Activated T-helper 17 cell treated with anti-CD3 and anti-CD28 coated beads, Interleukin-2, amount 50 U/mL, for 72 hours (primary cell): ENCODE measurements around the gene MRPL50. TPM values are rescaled to one million over a fixed set of nuclear protein-coding genes. Genes with fewer than 3 reads are reported as not detected.

ENCODE experiments used
- ATAC-seq: fragments of 150-1000 bp; cut with Tn5 transposase; replicated peaks from 2 replicates; pipeline ENCODE4 v1.10.0; 2021; ENCODE audit warnings: mild to moderate bottlenecking, moderate library complexity
- H3K27ac Mint-ChIP-seq: one replicate; pipeline ENCODE4 v1.8.0; 2022; ENCODE audit warnings: mixed read lengths
- H3K27me3 Mint-ChIP-seq: one replicate; pipeline ENCODE4 v1.8.0; 2022; ENCODE audit warnings: mixed read lengths
- H3K36me3 Mint-ChIP-seq: one replicate; pipeline ENCODE4 v1.8.0; 2022; ENCODE audit warnings: low read depth, mild to moderate bottlenecking, mixed read lengths
- H3K4me1 Mint-ChIP-seq: one replicate; pipeline ENCODE4 v1.8.0; 2022; ENCODE audit warnings: mixed read lengths
- H3K4me3 Mint-ChIP-seq: one replicate; pipeline ENCODE4 v1.8.0; 2022; ENCODE audit warnings: mild to moderate bottlenecking, mixed read lengths
- H3K9me3 Mint-ChIP-seq: one replicate; pipeline ENCODE4 v1.8.0; 2022; ENCODE audit warnings: mixed read lengths
- total RNA-seq, 2 donors: library from RNA; stranded (reverse); gene quantifications; one replicate each; pipeline ENCODE4 v1.2.3, GENCODE V29; 2022

MRPL50 gene
- total RNA-seq, 2 donors from 2014 or later, result 11.6 to 13.8 TPM

GRCh38 chr9:101375546-101375945, 22.9 kb downstream of the MRPL50 start:
- peaks cover 3% of the 10 kb centered on the region for H3K9me3 Mint-ChIP-seq
- no peak for ATAC-seq
- H3K27ac Mint-ChIP-seq, result no peak overlapping the region
- H3K4me1 Mint-ChIP-seq, result no peaks in the 10 kb centered on the region
- peaks cover 23% of the 10 kb centered on the region for H3K27me3 Mint-ChIP-seq
- no peak overlapping the region for H3K4me3 Mint-ChIP-seq
- H3K36me3 Mint-ChIP-seq, result no peaks in the 10 kb centered on the region

- Mint-ChIP-seq H3K36me3 (no peaks in the 10 kb centered on the region), H3K4me1 (no peaks in the 10 kb centered on the region), H3K9me3 (peaks cover 3% of the 10 kb centered on the region), H3K4me3 (no peak overlapping the region), H3K27ac (no peak overlapping the region), H3K27me3 (peaks cover 20% of the 10 kb centered on the region)
- ATAC-seq, result no peak
These were observed 25.9 kb downstream of the MRPL50 start for GRCh38 chr9:101372327-101373118.

GRCh38 chr9:101371813-101372212, 26.6 kb downstream of the MRPL50 start:
- no peaks in the 10 kb centered on the region for H3K36me3 Mint-ChIP-seq
- H3K27me3 Mint-ChIP-seq, result peaks cover 18% of the 10 kb centered on the region
- no peak overlapping the region for H3K27ac Mint-ChIP-seq
- no peak for ATAC-seq
- no peak overlapping the region for H3K4me3 Mint-ChIP-seq
- peaks cover 3% of the 10 kb centered on the region for H3K9me3 Mint-ChIP-seq
- H3K4me1 Mint-ChIP-seq, result no peaks in the 10 kb centered on the region

GRCh38 chr9:101369884-101370531, 28.4 kb downstream of the MRPL50 start:
- Mint-ChIP-seq H3K36me3 (no peaks in the 10 kb centered on the region), H3K27me3 (peaks cover 8% of the 10 kb centered on the region), H3K9me3 (no peaks in the 10 kb centered on the region)

GRCh38 chr9:101369286-101369685, 29.1 kb downstream of the MRPL50 start:
- Mint-ChIP-seq H3K36me3 (no peaks in the 10 kb centered on the region), H3K4me3 (no peak overlapping the region), H3K27ac (no peak overlapping the region), H3K4me1 (no peaks in the 10 kb centered on the region), H3K9me3 (no peaks in the 10 kb centered on the region), H3K27me3 (peaks cover 8% of the 10 kb centered on the region)
- no peak for ATAC-seq

More at GRCh38 chr9:101369884-101370531, 28.4 kb downstream of the MRPL50 start:
- H3K27ac Mint-ChIP-seq, result no peak overlapping the region
- no peaks in the 10 kb centered on the region for H3K4me1 Mint-ChIP-seq
- no peak for ATAC-seq
- no peak overlapping the region for H3K4me3 Mint-ChIP-seq

- Mint-ChIP-seq H3K9me3 (no peaks in the 10 kb centered on the region), H3K4me1 (no peaks in the 10 kb centered on the region), H3K36me3 (no peaks in the 10 kb centered on the region), H3K27ac (no peak overlapping the region), H3K4me3 (no peak overlapping the region), H3K27me3 (peaks cover 8% of the 10 kb centered on the region)
- ATAC-seq, result no peak
These were observed 31.1 kb downstream of the MRPL50 start for GRCh38 chr9:101367323-101367722.

GRCh38 chr9:101366038-101366756, 32.2 kb downstream of the MRPL50 start:
- Mint-ChIP-seq H3K27me3 (peaks cover 8% of the 10 kb centered on the region), H3K4me3 (no peak overlapping the region), H3K4me1 (no peaks in the 10 kb centered on the region), H3K9me3 (no peaks in the 10 kb centered on the region), H3K27ac (no peak overlapping the region), H3K36me3 (no peaks in the 10 kb centered on the region)
- no peak for ATAC-seq

- Mint-ChIP-seq H3K4me3 (no peak overlapping the region), H3K27me3 (peaks cover 5% of the 10 kb centered on the region)
- ATAC-seq, result no peak
These were observed 33.2 kb downstream of the MRPL50 start for GRCh38 chr9:101365181-101365580.

GRCh38 chr9:101362450-101362849, 36.0 kb downstream of the MRPL50 start:
- no peaks in the 10 kb centered on the region for H3K4me1 Mint-ChIP-seq
- no peaks in the 10 kb centered on the region for H3K36me3 Mint-ChIP-seq
- H3K4me3 Mint-ChIP-seq, result no peak overlapping the region
- H3K27ac Mint-ChIP-seq, result no peak overlapping the region
- no peaks in the 10 kb centered on the region for H3K9me3 Mint-ChIP-seq
- H3K27me3 Mint-ChIP-seq, result peaks cover 3% of the 10 kb centered on the region
- no peak for ATAC-seq

More at GRCh38 chr9:101365181-101365580, 33.2 kb downstream of the MRPL50 start:
- H3K9me3 Mint-ChIP-seq, result no peaks in the 10 kb centered on the region
- no peak overlapping the region for H3K27ac Mint-ChIP-seq
- no peaks in the 10 kb centered on the region for H3K4me1 Mint-ChIP-seq
- no peaks in the 10 kb centered on the region for H3K36me3 Mint-ChIP-seq

GRCh38 chr9:101360647-101361046, 37.8 kb downstream of the MRPL50 start:
- H3K27me3 Mint-ChIP-seq, result no peaks in the 10 kb centered on the region
- H3K4me3 Mint-ChIP-seq, result no peak overlapping the region
- no peaks in the 10 kb centered on the region for H3K36me3 Mint-ChIP-seq
- no peaks in the 10 kb centered on the region for H3K9me3 Mint-ChIP-seq
- H3K4me1 Mint-ChIP-seq, result no peaks in the 10 kb centered on the region
- ATAC-seq, result no peak
- H3K27ac Mint-ChIP-seq, result no peak overlapping the region

GRCh38 chr9:101359679-101360078, 38.7 kb downstream of the MRPL50 start:
- Mint-ChIP-seq H3K9me3 (no peaks in the 10 kb centered on the region), H3K27ac (no peak overlapping the region), H3K36me3 (no peaks in the 10 kb centered on the region), H3K27me3 (no peaks in the 10 kb centered on the region), H3K4me1 (no peaks in the 10 kb centered on the region), H3K4me3 (no peak overlapping the region)
- no peak for ATAC-seq

- no peaks in the 10 kb centered on the region for H3K9me3 Mint-ChIP-seq
- H3K27me3 Mint-ChIP-seq, result peaks cover 7% of the 10 kb centered on the region
- H3K36me3 Mint-ChIP-seq, result no peaks in the 10 kb centered on the region
- H3K4me3 Mint-ChIP-seq, result no peak overlapping the region
- no peaks in the 10 kb centered on the region for H3K4me1 Mint-ChIP-seq
- no peak for ATAC-seq
- H3K27ac Mint-ChIP-seq, result no peak overlapping the region
These were observed 41.8 kb downstream of the MRPL50 start for GRCh38 chr9:101356619-101357018.

- H3K36me3 Mint-ChIP-seq, result no peaks in the 10 kb centered on the region
- H3K27me3 Mint-ChIP-seq, result peaks cover 7% of the 10 kb centered on the region
- no peak for ATAC-seq
- no peak overlapping the region for H3K4me3 Mint-ChIP-seq
- H3K9me3 Mint-ChIP-seq, result no peaks in the 10 kb centered on the region
- H3K4me1 Mint-ChIP-seq, result no peaks in the 10 kb centered on the region
- no peak overlapping the region for H3K27ac Mint-ChIP-seq
These were observed 43.4 kb downstream of the MRPL50 start for GRCh38 chr9:101354765-101355708.
